ENCODE measurements around the gene FAM170B.

The FAM170B gene

DNA sequence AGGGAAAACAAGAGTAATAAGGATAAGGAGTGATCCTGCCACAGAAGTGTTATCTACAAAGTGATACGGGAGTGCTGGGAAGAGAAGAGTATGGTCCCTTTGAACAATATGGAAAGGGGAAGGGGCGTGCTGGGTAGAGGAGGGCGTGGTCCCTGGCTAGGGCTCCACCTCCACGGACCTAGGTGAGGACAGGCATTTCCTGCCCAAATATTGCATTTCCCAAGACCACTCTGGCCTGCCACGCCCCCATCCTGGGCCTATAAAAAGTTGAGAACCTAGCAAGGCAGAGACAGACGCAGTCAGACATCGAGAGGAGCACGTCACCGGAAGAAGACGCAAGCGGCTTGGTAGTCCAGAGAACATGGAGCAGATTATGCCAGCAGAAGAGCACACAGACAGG, 41.3 kb downstream of the FAM170B start:
- no peak overlapping the region for H3K4me3 ChIP-seq (ENCODE audit: low read length)
- no peak for DNase-seq (ENCODE audit: low read depth)
- TF ChIP-seq, protein P1, sequence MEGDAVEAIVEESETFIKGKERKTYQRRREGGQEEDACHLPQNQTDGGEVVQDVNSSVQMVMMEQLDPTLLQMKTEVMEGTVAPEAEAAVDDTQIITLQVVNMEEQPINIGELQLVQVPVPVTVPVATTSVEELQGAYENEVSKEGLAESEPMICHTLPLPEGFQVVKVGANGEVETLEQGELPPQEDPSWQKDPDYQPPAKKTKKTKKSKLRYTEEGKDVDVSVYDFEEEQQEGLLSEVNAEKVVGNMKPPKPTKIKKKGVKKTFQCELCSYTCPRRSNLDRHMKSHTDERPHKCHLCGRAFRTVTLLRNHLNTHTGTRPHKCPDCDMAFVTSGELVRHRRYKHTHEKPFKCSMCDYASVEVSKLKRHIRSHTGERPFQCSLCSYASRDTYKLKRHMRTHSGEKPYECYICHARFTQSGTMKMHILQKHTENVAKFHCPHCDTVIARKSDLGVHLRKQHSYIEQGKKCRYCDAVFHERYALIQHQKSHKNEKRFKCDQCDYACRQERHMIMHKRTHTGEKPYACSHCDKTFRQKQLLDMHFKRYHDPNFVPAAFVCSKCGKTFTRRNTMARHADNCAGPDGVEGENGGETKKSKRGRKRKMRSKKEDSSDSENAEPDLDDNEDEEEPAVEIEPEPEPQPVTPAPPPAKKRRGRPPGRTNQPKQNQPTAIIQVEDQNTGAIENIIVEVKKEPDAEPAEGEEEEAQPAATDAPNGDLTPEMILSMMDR (conservative IDR thresholded peaks at IDR 0.05; ENCODE audit: low read length) = no peak

DNA sequence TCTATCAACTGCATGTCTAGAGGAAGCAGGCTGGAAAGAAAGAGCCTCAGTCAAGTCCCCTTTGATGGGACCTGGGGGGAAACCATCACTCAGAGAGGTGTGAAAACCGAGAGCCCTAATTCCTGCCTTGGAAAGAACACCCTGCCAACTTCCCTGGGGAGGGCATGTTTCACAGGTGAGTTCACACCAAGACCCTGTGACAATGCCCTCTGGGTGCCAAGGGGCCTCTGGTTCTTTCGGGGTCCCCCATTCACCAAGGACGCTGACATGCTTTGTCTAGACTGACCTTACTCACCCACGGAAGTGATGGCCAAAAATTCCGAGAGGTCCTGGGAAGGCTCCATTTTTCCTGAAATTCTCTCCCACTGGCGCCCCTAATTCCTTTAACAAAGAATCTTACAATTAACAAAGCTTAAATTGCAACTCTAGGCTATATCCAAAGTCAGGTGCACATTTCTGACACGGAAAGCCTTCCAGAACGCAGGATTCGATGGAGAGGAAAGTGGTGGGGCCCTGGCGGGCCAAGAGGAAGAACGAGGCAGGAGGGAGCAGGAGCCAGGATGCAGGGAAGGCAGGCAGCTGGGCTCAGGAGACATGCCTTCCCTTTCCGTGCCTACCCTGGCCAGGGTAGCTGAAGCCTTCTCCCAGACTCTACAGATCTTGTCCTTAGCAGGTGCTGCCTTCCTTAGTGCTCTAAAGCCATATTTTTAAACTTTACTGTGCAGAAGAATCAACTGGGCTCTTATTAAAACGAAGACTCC, 42.2 kb downstream of the FAM170B start:
- TF ChIP-seq, protein P1 (conservative IDR thresholded peaks at IDR 0.05; ENCODE audit: low read length) = no peak
- no peak for DNase-seq (ENCODE audit: low read depth)
- H3K4me3 ChIP-seq (ENCODE audit: low read length) = no peak overlapping the region

DNA sequence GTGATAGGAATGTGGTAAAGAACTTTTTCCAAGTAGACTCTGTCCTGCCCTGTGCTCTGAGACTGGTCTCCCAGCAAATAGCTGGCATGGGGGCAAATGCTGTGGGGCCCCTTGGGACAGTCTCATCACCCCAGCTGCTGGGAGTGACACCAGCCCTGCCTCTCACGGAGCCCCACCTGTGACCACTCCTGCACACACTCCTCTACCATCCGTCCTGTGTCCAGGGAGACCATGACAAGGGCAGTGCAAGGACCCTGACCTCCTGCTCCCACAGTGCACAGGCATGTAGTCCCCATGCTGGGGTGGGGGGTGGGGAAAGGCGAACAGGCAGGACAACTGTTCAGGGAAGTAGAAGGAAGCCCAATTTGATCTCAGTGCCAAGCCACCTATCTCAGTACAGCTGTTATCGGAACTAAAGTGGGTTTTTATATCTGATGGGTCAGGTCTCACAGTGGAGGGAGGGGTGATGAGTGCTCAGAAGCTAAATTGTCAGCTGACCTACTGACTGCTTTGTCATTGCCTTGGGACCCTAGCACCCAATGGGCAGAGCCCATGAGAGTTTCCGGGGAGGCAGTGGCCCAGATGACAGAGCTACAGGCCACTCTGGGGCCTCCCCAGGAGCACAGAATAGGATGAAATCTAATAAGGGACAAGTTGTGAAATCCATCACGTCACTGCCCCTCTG, 43.0 kb downstream of the FAM170B start:
- DNase-seq (ENCODE audit: low read depth) = no peak
- H3K4me3 ChIP-seq (ENCODE audit: low read length) = no peak overlapping the region
- TF ChIP-seq, protein P1 (conservative IDR thresholded peaks at IDR 0.05; ENCODE audit: low read length) = no peak

DNA sequence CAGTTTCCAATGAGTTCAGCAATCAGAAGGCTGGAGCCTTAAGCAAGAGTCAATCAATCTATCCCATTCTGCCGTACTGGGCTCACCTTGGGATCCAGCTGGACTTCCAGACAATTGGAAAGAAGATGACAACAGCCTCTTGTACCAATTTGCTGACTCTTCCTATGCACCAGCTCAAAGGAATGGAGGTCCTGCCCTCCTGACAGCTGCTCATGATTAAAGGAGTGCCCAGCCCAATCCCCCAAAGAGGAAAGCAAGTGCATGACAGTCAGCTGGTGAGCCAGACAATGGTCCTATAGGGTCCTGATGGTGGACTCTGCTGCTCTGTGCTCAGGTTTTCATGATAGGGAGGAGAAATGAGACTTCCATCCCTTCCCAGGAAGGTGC, 43.6 kb downstream of the FAM170B start:
- TF ChIP-seq, protein P1 (conservative IDR thresholded peaks at IDR 0.05; ENCODE audit: low read length) = no peak
- no peak overlapping the region for H3K4me3 ChIP-seq (ENCODE audit: low read length)
- no peak for DNase-seq (ENCODE audit: low read depth)

DNA sequence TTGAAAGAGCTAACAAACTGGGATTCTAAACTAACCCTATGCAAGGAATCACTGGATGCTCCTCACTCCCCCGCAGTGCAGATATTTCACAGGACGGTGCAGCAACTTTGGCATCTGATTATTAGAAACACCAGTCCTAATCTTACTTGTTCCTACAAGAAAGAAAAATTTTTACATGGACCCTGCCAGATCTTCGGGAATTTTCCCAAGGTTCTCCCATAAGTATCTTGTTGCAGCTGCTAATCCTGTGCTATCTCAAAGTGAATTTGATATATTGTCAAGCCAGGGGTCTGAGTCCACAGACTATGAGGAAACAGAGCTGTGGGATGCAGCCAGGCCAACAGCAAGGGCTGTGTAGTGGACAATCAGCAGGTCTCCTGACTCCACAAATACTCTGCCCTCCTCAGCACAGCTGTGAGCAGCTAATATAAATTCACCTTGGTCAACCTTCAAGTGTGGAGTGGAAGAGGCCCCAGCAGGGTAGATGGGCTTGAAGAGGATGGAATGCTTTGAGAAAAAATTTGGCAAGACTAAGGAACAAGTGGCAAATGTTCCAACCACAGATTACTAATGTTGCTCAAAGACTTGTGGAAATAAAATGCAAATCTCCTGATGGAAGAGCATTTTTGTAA, 44.1 kb downstream of the FAM170B start:
- no peak overlapping the region for H3K4me3 ChIP-seq (ENCODE audit: low read length)
- peak; percentile 77 for DNase-seq (ENCODE audit: low read depth)
- TF ChIP-seq, protein P1 (conservative IDR thresholded peaks at IDR 0.05; ENCODE audit: low read length) = no peak

DNA sequence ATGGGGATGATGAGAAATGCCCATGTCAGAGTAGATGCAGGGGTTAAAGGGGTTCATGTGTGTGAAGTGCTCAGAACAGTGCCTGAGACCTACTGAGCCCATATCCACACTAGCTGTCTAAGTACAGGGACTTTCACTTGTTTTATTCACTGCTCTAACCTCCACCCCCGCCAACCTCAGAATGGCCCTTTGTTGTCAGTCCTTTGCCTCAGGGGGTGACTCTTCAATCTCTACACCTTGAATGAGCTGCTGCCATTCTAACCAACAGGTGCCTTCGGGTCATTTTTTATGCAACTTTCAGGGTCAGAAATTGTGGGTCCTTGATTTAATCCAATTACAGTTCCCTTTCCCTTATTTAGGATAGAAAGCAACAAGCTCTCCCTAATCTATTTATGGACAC, 44.7 kb downstream of the FAM170B start:
- no peak overlapping the region for H3K4me3 ChIP-seq (ENCODE audit: low read length)
- DNase-seq (ENCODE audit: low read depth) = no peak
- TF ChIP-seq, protein P1 (conservative IDR thresholded peaks at IDR 0.05; ENCODE audit: low read length) = no peak

All from AG10803 (cell line).